Psoas muscle (tissue), 8 donors: ENCODE data around the gene FBXO46. TPM values are rescaled to one million over a fixed set of nuclear protein-coding genes. Genes with fewer than 3 reads are reported as not detected.
A peak's percentile ranks its signal among the peaks of the same experiment; 100 is the strongest.

ENCODE experiments used
- ATAC-seq, 4 donors: fragments of 200-7000 bp; cut with Tn5 transposase; one replicate each; pipeline ENCODE4 v1.9.1; 2020; ENCODE audit warnings: moderate library complexity in 3 of 4, mild to moderate bottlenecking in 2 of 4
- DNase-seq, 2 donors: peaks; one replicate each; pipeline ENCODE4 v3.0.0-alpha.2; 2020
- H3K27ac ChIP-seq: fragments of 200-600 bp; one replicate; pipeline ENCODE4 v1.8.0; 2022
- H3K27me3 ChIP-seq, 3 donors: fragments of 200-600 bp in 1 of 3; one replicate each; pipeline versions ENCODE4 v1.6.1 to v1.8.0; 2013 to 2022; ENCODE audit warnings: low read length in 2 of 3, mild to moderate bottlenecking in 2 of 3, moderate library complexity in 1 of 3; ENCODE audit not compliant: insufficient read depth in 3 of 3
- H3K36me3 ChIP-seq, 2 donors: fragments of 200-600 bp in 1 of 2; one replicate each; pipeline versions ENCODE4 v1.6.1 to v1.8.0; 2013 to 2022; ENCODE audit warnings: low read depth in 1 of 2, mild to moderate bottlenecking in 1 of 2, moderate library complexity in 1 of 2; ENCODE audit not compliant: insufficient read depth in 1 of 2
- H3K4me1 ChIP-seq: fragments of 200-600 bp; one replicate; pipeline ENCODE4 v1.8.0; 2022
- H3K4me3 ChIP-seq: fragments of 200-600 bp; one replicate; pipeline ENCODE4 v1.8.0; 2022; ENCODE audit warnings: mild to moderate bottlenecking
- H3K9me3 ChIP-seq: fragments of 200-600 bp; one replicate; pipeline ENCODE4 v1.8.0; 2022
- CTCF ChIP-seq: fragments of 200-600 bp; IDR thresholded peaks from one replicate; pipeline ENCODE4 v1.8.0; 2022; ENCODE audit warnings: antibody characterized with exemption
- WGBS, 3 donors: extraction: QIAGEN DNeasy Blood & Tissue Kit; methylation state at CpG; one replicate each; pipeline versions ENCODE4 v1.1.6 to v1.1.7; 2013; 5-methylcytosine and 5-hydroxymethylcytosine counted together
- intact Hi-C, 2 donors: fragments of 100-400 bp; cut with DNase I; formaldehyde crosslinking; loops; one replicate each; pipeline versions ENCODE4 v1.11.0 to v1.14.2; 2022
- polyA plus RNA-seq, 3 donors: library from polyadenylated mRNA; stranded (reverse); fragments of 200-250 nt; gene quantifications; one replicate each; pipeline ENCODE4 v1.2.3, GENCODE V29; 2013
- total RNA-seq, 4 donors: library from RNA; stranded (reverse); fragmentation: NEBNext Ultra II Directional in 2 of 4; extraction: Animal tissue kit (Norgen Biotek cat#: 25700) in 2 of 4; gene quantifications; one replicate each; pipeline versions ENCODE4 v1.2.1 to v1.2.4, GENCODE V29; 2021 to 2023
- donor health status: healthy with polysubstance abuse.
- donor health status: DM: no; HTN: no; CAD: no; lungs with moderate emphysema.
- donor health status: Bipolar disorder and iron deficiency.
- donor health status: healthy.
- donor health status: DM: yes; HTN: yes; CAD: no.
- donor health status: DM: no; HTN: no; CAD: no.
- donor health status: DM: no; HTN: no; CAD: no.
- donor health status: DM: yes; HTN: yes; CAD: no.

Gene FBXO46
- total and polyA plus RNA-seq, 7 donors, result 4.6 to 13.0 (median 9.5) TPM

DNA sequence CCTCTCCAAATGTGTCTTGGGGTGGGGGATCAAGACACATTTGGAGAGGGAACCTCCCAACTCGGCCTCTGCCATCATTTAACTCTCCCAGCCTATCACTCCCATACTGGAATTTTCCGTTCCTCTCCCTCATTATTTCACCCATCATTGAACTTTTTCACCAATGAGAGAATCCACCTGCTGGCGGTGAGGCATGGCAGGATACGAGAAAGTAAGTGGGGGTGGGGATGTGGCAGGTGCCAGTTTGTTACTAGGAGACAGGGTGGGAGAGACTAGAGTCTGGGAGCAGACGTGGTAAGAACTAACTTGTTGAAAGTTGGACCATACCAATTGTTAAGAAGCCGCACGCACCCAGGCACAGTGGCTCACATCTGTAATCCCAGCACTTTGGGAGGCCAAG, 55.8 kb downstream of the FBXO46 start:
- DNase-seq (no peak), ATAC-seq (no peak)
- intact Hi-C loops, result no loop called here
- H3K27me3 ChIP-seq, result peaks cover 0 to 81% (median 26%) of the 10 kb centered on the region in 3 donors
- H3K36me3 ChIP-seq, result no peaks in the 10 kb centered on the region
- no peak overlapping the region for H3K4me3 ChIP-seq
- 58 to 69% (median 59%) methylated on average over 7 of the region's 7 CpGs for WGBS, 3 donors
- peaks cover 4% of the 10 kb centered on the region for H3K4me1 ChIP-seq
- no peak overlapping the region for H3K27ac ChIP-seq
- no peaks in the 10 kb centered on the region for H3K9me3 ChIP-seq
- no peak for TF ChIP-seq CTCF

GRCh38 chr19:45670670-45671453, 59.8 kb downstream of the FBXO46 start:
- ATAC-seq, result peak; percentile 60 to 83 (median 73)
- intact Hi-C loops, result no loop called here
- Histone ChIP-seq H3K4me1 (peaks cover 11% of the 10 kb centered on the region), H3K4me3 (peak overlapping the region; percentile 22), H3K9me3 (no peaks in the 10 kb centered on the region), H3K27me3 (peaks cover 0 to 84% (median 24%) of the 10 kb centered on the region in 3 donors), H3K36me3 (no peaks in the 10 kb centered on the region), H3K27ac (no peak overlapping the region)
- WGBS, 3 donors, result 9 to 12% (median 10%) methylated on average over 36 to 42 of the region's 42 CpGs
- no peak for TF ChIP-seq CTCF
- DNase-seq, result peak; percentile 61 to 80

- 1 to 2% (median 1%) methylated on average over 19 of the region's 19 CpGs for WGBS, 3 donors
- no peak for TF ChIP-seq CTCF
Measured at GRCh38 chr19:45668342-45668871, 62.3 kb downstream of the FBXO46 start.

GRCh38 chr19:45667620-45668341, 62.9 kb downstream of the FBXO46 start, which contains the start of gene GIPR:
Gene GIPR (plus strand): TSS chr19:45668221. CDS start chr19:45669521, 1,300 bp downstream.
- Histone ChIP-seq H3K9me3 (no peaks in the 10 kb centered on the region), H3K36me3 (no peaks in the 10 kb centered on the region), H3K4me1 (peaks cover 11% of the 10 kb centered on the region), H3K27ac (no peak within 1 kb of the TSS), H3K4me3 (peak within 1 kb of the TSS; percentile 53), H3K27me3 (peaks cover 0 to 82% (median 24%) of the 10 kb centered on the region in 3 donors)
- intact Hi-C loops, result no loop called here
- no peak for TF ChIP-seq CTCF
- WGBS, 3 donors, result 14 to 16% (median 14%) methylated on average over 15 of the region's 15 CpGs
- peak in 1 of 2 donors; percentile 33 for DNase-seq
- ATAC-seq, result peak; percentile 21 to 47 (median 29)

More at GRCh38 chr19:45668342-45668871, 62.3 kb downstream of the FBXO46 start:
- no peak for ATAC-seq
- Histone ChIP-seq H3K27me3 (peaks cover 0 to 88% (median 24%) of the 10 kb centered on the region in 3 donors), H3K36me3 (no peaks in the 10 kb centered on the region), H3K9me3 (no peaks in the 10 kb centered on the region), H3K4me3 (peak overlapping the region; percentile 53), H3K4me1 (peaks cover 11% of the 10 kb centered on the region), H3K27ac (no peak overlapping the region)
- intact Hi-C loops, result no loop called here
- no peak for DNase-seq
